Activated CD4-positive, alpha-beta T cell treated with anti-CD3 and anti-CD28 coated beads, Interleukin-2, amount 50 U/mL, for 24 hours (primary cell): ENCODE data around the gene RYR2.
A peak's percentile ranks its signal among the peaks of the same experiment; 100 is the strongest.
"Not testable (repeated sequence)": the region's sequence is repeated elsewhere in the genome, so short reads cannot be mapped to it uniquely, and the experiment has no call there.

Experiments used
- DNase-seq, 2 donors: peaks; one replicate each; pipeline ENCODE4 v3.0.0-alpha.2; 2020; ENCODE audit warnings: low read depth in 1 of 2, low spot score in 1 of 2

The RYR2 gene

DNA sequence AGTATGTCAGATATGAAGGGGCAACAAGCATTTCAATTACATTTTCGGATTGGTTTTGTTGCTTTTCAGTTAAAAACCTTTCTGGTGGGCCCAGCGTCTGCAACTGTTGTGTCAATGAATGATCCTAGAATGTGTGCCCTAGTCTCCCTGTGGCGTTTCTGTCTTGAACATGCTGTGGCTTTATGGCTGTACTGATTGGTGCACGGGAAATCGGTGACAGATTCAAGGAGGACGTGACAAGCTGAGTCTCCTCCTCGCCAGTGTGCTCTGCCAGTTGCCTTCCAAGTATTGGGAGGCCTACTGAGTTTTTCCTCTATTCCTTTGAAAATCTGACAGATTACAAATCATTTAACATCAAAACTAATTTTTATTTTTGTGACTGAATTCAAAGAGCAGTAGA lies 721.2 kb downstream of the RYR2 start:
- DNase-seq = no peak

GRCh38 chr1:237763751-237764150 lies 721.8 kb downstream of the RYR2 start:
- no peak for DNase-seq

- DNase-seq = no peak
Measured at GRCh38 chr1:237769916-237770315, 727.9 kb downstream of the RYR2 start.

DNA sequence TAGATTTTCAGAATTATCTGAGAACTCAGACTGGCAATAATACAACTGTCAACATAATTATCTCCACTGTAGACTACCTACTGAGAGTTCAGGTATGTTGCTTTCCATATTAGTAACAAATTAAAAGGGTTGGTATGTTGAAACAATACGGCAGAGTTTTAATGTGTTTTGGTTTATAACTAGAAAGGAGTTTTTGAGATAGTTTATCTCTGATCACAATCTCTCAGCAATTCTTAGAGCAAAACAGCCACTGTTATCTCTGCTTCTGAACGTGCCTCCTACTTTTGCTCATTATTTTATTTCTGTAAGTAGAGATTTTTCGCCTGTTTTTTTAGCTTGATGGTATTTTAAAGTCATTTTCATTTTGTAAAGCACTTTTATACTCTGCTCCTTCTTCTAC lies 730.0 kb downstream of the RYR2 start:
- DNase-seq = no peak

- DNase-seq = no peak
Measured at GRCh38 chr1:237774246-237774645, 732.3 kb downstream of the RYR2 start.

DNA sequence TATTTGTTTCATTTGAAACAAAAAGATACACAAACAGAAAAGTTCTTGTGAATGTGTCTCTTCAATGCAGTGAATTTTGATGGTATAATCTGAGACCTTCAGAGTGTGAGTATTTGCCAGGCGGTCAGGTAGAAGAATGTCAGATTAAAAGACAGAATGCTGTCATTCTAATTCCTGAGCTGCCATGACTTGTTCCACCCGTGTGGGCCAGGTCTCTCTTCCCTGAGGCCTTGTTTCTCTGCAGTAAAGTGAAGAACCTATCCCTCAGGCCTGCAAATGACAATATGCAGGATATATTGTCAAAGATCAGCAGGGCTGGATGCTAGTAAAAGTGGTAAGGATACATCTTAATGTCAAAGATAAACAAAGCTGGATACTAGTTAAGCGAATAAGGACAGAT lies 737.4 kb downstream of the RYR2 start:
- no peak for DNase-seq

- no peak for DNase-seq
Measured at GRCh38 chr1:237786066-237786719, 744.2 kb downstream of the RYR2 start.

- DNase-seq = no peak
Measured at GRCh38 chr1:237788069-237788468, 746.1 kb downstream of the RYR2 start.

GRCh38 chr1:237789619-237790018 lies 747.6 kb downstream of the RYR2 start:
- DNase-seq = no peak

- DNase-seq = no peak
Measured at GRCh38 chr1:237791592-237791991, 749.6 kb downstream of the RYR2 start.

- no peak for DNase-seq
Measured at GRCh38 chr1:237792149-237792548, 750.2 kb downstream of the RYR2 start.

GRCh38 chr1:237792726-237793125 lies 750.7 kb downstream of the RYR2 start:
- no peak for DNase-seq

DNA sequence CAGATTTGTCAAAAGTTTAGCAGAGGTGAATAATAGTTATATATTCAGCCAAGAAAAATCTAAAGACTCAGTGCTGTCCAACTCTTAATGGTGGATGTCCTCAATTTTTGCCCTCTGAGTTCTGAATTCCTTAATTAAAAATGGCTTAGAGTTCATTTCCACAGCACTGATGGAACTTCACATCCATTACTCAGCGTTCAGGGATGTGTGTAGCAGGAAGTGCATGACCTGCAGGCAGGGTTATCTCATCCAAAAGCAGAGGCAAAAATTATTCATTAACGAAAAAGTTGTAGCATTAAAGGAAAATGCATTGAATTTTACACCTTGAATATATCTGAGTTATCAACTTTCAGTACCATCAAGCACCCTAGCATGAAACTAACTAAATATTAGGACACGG lies 752.1 kb downstream of the RYR2 start:
- no peak for DNase-seq

GRCh38 chr1:237795558-237795957 lies 753.6 kb downstream of the RYR2 start:
- no peak for DNase-seq

DNA sequence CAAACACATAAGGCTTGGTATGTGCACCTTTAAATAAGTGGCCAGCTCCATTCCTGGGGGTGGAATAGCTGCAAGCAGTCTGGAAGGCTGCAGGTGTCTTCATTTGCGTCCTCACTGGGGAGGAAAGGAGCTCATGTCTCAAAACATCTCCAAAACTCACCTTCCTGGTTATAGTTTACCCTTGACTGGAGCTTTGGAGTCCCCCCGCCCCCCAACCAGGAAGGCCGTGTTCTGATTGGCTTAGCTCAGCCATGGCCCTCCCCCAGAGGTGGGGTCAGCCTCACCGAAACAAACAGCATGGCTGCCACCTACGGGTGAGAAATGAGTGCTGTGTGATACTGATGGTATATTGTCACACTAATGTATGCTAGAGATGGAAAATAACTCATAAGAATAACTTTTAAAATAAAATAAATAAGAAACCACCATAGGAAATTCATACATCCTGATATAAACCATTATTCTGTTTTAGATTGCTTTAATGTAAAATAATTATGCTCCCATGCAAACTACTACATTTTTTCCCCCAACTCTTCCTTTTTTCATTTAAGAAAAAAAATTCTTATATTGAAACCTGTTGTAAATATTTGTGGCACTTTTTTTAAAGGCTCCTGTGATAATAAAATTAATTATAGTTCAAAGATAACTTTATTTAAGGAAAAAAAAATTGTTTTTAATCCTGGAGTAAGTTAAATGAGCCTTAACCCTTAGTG lies 757.9 kb downstream of the RYR2 start:
- DNase-seq = peak in 1 of 2 donors; percentile 6

GRCh38 chr1:237804516-237804915 lies 762.5 kb downstream of the RYR2 start:
- no peak for DNase-seq

GRCh38 chr1:237809099-237809498 lies 767.1 kb downstream of the RYR2 start:
- no peak for DNase-seq

- no peak for DNase-seq
Measured at GRCh38 chr1:237811633-237812032, 769.6 kb downstream of the RYR2 start.

DNA sequence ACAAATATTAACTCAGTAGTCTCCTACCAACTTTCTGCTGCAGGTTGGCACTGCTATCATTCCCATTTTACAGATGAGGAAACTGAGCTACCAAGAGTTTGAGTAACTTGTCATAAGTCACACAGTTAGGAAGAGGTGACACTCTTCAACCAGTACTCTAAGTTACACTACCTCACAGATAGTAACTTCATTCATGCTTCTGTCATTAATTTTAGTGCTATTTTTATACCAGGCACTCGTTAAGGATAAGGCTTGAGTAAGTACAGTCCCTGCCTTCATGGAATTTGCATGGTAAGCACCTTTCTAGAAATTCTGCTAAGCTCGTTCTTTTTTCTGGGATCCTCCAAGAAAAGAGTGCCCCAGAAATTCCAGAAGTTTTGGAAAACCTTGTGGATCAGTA lies 770.1 kb downstream of the RYR2 start:
- DNase-seq = no peak

GRCh38 chr1:237814319-237814924 lies 772.4 kb downstream of the RYR2 start:
- no peak for DNase-seq

DNA sequence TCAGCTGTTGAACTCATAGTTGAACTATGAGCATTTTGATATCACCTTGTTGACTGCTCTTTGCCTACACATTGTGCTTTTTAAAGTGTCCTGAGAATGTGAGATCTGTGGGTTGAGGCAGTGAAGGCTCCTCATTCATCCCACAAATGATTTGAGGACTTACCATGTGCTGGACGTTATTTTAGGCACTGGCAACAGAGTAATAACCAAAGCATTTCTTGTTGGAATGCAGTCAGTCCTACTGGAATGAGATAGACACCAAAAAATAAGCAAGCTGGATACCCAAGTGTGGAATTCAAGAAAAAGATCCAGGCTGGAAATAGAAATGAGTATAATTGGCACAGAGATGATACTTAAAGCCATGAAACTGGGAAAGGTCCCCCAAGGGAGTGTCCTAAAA lies 775.3 kb downstream of the RYR2 start:
- no peak for DNase-seq

DNA sequence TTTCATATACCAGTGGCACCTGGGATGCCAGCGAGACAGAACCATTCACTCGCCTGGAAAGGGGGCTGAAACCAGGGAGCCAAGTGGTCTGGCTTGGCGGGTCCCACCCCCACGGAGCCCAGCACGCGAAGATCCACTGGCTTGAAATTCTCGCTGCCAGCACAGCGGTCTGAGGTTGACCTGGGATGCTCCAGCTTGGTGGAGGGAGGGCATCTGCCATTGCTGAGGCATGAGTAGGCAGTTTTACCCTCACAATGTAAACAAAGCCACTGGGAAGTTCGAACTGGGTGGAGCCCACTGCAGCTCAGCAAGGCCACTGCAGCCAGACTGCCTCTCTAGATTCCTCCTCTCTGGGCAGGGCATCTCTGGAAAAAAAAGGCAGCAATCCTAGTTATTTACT lies 778.6 kb downstream of the RYR2 start:
- not testable (repeated sequence) for DNase-seq

GRCh38 chr1:237832858-237833257 lies 790.9 kb downstream of the RYR2 start:
- DNase-seq = no peak
